IPS DF 19.7 (cell line): ENCODE measurements around the gene SAMD4B.
"Not testable (repeated sequence)": the region's sequence is repeated elsewhere in the genome, so short reads cannot be mapped to it uniquely, and the experiment has no call there.

Experiments
- DNase-seq: peaks from one replicate; pipeline ENCODE4 v3.0.0-alpha.2; 2013; ENCODE audit warnings: low read depth, low spot score

SAMD4B gene, protein sequence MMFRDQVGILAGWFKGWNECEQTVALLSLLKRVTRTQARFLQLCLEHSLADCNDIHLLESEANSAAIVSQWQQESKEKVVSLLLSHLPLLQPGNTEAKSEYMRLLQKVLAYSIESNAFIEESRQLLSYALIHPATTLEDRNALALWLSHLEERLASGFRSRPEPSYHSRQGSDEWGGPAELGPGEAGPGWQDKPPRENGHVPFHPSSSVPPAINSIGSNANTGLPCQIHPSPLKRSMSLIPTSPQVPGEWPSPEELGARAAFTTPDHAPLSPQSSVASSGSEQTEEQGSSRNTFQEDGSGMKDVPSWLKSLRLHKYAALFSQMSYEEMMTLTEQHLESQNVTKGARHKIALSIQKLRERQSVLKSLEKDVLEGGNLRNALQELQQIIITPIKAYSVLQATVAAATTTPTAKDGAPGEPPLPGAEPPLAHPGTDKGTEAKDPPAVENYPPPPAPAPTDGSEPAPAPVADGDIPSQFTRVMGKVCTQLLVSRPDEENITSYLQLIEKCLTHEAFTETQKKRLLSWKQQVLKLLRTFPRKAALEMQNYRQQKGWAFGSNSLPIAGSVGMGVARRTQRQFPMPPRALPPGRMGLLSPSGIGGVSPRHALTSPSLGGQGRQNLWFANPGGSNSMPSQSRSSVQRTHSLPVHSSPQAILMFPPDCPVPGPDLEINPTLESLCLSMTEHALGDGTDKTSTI

GRCh38 chr19:39341719-39342604 lies at the start of gene SAMD4B:
SAMD4B (plus strand) TSS chr19:39342421; CDS start chr19:39356894, 14,473 bp downstream.
- DNase-seq = peak; percentile 65

DNA sequence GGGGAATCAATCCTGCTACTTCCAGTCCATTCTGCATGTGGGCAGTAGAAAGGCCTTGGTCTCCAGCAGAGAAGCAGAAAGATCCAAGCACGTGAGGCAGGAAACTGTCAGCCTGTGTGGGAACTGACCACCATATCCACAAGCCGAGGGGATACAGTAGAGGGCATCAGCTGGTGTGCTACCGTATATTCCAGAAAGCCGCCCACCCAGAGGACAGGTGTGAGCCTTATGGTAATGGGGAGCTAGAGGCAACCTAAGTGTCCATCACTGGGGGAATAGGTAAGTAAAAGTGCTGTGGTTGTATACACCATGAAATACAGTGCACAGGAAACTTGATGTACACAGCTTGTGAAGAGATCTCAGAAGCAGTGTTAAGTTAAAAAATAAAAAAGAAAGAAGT lies 48.8 kb upstream of the SAMD4B start:
- DNase-seq = no peak

DNA sequence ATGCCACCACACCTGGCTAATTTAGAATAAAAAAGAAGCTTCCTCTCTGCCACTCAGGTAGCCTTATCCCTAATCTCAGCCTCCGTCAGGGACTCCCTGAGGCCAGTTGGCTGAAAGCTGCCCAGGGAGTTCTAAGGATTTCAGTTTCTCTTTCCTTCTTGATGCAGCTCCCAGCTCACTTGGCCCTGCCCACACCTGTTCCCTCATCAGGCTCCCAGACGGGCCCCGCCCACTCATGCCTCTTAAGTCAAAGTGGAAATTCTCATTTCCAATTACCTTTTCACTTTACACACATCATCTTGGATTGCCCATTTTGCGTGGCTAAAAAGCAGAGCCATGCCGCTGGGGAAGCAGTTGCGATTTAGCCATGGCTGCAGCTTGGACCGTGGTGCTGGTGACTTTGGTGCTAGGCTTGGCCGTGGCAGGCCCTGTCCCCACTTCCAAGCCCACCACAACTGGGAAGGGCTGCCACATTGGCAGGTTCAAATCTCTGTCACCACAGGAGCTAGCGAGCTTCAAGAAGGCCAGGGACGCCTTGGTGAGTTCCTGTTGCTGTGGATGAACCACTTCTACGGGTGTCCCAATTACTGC lies 46.1 kb upstream of the SAMD4B start, which contains the start of gene IFNL1:
IFNL1 (plus strand) TSS at position 353 of the 591 bp plus-strand sequence; CDS start at position 368, 15 bp downstream.
- DNase-seq = no peak

- DNase-seq = no peak
These were observed 45.3 kb upstream of the SAMD4B start for GRCh38 chr19:39296906-39297305.

DNA sequence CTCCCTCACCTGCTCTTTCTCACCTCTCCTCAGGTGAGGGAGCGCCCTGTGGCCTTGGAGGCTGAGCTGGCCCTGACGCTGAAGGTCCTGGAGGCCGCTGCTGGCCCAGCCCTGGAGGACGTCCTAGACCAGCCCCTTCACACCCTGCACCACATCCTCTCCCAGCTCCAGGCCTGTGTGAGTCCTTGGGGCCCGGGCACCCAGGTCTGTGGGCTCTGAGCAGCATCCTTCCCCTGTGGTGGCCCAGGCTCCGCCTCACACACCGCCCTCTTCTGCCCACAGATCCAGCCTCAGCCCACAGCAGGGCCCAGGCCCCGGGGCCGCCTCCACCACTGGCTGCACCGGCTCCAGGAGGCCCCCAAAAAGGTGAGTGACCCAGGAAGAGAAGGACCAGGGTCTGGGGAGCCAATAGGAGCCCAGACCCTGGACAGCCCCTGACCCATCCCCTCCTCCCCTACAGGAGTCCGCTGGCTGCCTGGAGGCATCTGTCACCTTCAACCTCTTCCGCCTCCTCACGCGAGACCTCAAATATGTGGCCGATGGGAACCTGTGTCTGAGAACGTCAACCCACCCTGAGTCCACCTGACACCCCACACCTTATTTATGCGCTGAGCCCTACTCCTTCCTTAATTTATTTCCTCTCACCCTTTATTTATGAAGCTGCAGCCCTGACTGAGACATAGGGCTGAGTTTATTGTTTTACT lies 44.1 kb upstream of the SAMD4B start:
- DNase-seq = no peak

DNA sequence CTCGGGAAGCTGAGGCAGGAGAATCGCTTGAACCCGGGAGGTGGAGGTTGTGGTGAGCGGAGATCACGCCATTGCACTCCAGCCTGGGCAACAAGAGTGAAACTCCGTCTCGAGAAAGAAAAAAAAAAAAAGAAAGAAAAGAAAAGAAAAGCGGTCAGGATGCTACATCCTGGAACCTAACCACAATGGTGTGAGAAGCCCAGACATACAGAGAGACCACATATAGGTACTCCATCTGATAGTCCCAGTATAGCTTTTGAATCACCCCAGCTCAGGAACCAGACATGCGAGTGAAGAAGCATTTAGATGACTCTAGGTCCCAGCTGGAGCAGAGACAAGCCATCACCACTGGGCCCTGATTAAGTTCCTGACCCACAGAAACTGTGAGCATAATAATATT lies 42.8 kb upstream of the SAMD4B start:
- no peak for DNase-seq

DNA sequence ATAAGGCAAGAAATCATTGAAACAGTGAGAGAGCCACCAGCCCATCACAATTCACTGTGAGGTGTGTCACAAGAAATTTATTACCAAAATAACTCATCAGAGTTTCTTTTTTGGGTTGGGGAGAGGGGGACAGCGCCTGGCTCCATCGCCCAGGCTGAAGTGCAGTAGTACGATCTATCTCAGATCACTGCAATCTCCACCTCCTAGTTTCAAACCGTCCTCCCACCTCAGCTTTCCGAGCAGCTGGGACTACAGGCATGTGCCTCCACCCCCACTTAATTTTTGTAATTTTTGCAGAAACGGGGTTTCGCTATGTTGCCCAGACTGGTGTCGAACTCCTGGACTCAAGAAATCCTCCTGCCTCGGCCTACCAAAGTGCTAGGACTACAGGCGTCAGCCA lies 42.4 kb upstream of the SAMD4B start:
- no peak for DNase-seq

- DNase-seq = no peak
These were observed 41.2 kb upstream of the SAMD4B start for GRCh38 chr19:39301021-39301420.

- no peak for DNase-seq
These were observed 40.7 kb upstream of the SAMD4B start for GRCh38 chr19:39301562-39301961.

DNA sequence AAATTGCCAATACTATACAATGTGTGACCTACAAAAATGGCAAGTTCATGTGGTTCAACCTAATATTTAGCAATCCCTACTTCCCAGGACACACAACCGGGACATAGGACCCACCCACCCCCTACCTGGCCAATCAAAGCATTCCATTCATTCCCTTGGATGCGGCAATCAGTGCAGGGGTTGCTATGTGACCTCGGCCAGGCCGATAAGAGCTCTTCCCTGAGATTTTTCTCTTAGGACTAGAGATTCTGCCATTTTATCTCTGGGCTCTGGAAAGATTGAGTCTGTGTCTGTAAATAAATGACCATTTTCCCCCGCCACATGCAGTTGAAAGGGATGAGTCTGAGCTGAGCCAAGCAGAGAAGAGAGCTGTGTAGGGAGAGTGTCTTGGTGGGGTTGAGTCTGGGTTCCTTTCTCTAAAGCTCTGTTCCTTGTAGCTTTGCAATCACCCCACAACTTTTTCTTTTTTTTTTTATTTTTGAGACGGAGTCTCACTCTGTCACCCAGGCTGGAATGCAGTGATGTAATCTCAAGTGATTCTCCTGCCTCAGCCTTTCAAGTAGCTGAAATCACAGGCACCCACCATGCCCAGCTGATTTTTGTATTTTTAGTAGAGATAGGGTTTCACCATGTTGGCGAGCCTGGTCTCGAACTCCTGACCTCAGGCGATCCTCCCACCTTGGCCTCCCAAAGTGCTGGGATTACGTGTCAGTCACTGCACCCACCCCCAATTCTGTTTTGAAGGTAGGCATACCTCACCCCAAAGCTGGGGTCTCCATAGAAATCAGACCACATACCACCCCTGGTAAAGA lies 38.6 kb upstream of the SAMD4B start:
- no peak for DNase-seq

GRCh38 chr19:39304185-39304513 lies 38.1 kb upstream of the SAMD4B start:
- DNase-seq = no peak

DNA sequence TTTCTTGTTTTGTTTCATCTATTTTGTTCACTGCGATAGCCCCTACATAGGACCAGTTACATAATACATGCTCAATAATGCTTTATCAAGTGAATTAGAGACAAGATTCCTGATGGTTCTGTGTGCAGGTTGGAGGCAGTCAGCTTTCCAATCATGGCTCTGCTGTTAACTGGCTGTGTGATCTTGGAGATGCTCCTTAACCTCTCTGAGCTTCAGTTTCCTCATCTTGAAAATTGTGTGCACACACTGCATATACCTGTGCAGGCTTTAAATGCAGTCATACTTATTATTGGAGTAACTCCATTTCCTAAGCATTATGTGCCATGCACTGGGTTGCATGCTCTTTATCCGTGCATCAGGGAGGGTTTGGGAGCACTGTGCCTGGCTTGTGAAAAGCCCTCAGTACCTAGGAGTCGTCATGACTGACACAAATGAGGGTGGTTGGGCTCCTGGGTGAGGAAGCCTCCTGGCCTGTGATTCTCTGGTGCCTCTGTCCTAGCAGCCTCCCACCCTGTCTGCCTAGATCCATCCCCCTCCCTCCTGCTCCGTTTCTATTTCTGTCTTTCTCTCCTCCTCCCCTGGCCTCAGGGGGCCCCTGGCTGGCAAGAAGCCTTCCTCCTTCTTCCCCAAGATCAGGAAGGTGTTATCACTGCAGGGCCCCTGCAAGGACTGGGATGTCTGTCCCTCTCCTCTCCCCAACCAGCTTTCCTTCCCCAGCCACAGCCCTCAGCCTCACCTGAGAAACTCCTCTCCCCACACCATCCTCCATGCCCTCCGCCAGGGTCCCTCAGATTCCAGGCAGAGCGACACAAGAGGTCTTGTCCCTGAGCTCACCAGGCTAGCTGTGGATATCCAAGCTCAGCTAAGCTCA lies 37.3 kb upstream of the SAMD4B start:
- DNase-seq = no peak

DNA sequence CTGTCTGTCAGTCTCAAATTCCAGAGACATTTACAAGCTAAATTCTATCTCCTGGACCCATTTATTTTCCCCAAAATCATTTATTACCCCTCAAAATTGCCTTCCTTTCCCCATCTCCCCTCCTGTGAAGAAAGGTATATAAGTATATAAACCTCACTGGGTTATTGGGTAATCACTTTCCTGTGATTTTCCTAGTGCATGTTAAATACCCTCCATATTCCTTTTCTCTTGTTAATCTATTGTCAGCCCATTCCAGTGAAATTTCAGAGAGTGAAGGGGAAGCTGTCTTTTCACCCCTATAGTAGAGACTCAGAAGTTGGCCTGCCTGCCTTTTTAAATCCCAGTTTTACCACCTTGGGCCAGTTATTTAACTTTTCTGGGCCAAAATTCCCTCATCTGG lies 36.1 kb upstream of the SAMD4B start:
- DNase-seq = no peak

DNA sequence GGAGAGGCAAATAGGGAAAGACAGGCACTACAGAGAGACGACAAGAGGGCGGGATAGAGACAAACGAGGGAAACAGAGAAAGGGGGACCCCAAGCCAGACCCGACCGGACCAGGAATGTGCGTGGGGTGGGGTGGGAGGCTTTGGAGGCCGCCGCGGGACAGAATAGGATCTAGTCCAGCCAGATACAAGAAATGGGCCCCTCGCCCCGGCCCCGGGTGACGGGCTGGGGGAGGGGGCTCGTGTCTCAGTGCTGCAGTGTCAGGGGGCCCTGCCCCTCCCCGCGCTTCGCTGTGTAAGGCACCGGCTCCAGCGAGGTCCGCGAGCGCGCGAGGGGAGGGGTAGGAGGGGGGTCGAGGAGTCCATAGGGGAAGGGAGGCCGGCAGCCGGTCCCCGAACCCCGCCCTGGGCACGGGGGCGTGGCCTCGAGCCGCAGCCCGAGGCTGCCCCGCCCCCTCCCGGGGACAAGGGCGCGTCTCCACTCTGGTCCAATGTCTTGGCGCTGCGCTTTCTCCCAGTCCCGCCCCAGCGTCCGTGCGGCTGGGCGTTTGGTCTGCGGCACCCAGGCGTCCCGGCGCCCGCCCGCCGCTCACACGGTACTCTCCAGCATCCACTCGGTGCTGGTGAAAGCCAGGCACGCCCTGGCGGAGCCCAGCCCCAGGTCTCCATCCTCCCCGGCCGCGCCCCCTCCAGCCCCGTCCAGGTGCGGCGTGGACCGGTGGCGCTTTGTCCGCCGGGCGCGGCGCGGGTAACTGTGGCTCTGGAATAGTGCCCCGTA lies 35.0 kb upstream of the SAMD4B start:
- no peak for DNase-seq

DNA sequence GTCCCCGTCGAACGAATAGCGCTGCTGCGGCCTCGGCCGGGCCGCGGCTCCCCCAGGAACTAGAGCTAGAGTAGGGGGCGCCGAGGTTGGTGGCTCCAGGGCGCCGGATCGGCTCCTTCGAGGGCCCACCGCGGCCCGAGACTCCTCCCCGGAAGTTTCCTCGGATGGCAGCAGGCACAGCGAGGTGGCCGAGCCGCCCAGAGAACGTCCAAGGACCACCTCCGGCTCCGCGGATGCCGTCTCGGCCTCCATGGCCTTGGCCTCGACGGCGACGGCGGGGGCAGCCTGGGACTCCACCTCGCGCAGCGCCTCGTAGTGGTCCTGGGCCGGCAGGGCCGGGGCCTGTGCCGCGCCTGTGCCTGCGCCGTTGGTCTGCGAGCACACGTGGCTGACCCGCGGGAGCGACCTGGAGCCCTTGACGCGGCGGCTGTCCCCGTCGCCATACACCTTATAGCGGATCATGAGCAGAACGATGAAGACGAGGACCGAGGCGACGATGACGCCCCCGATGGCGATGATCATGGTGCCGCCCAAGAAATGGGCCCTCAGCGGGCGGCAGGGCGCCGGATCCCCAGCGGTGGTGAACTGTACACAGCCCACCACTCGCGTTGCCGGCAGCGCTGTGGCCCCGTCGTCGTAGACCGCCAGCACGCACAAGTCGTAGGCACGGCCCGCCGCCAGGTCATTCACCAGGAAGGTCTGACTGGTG lies 34.2 kb upstream of the SAMD4B start:
- no peak for DNase-seq

DNA sequence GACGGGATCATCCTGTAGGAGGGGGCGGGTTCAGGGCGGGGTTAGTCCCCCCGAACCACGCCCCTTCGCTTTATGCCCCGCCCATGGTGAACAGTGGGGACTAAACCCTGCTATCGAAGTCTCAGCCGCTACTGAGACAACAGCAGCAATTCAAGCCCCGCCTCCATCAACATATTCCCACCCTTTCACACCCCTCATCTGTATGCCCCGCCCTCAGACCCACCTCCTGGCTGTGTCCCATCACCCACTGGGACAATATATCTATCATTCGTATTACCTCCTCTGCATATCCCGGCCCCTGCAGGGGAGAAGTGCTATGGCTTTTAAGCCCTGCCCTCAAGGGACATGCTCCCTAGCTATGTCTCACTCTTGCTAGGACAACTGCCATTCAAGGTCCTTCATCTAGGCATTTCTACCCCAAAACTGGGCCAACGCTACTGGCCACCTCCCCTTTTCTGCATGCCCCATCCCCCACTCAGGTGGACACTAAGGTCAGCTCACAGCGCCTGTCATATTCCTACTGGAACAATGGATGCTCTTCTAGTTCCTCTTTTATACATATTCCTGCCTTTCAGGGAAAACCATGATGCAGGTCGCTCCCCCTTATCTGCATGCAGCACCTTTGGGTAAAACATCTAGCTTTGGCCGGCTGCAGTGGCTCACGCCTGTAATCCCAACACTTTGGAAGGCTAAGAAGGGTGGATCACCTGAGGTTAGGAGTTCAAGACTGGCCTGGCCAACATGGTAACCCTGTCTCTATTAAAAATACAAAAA lies 33.5 kb upstream of the SAMD4B start:
- no peak for DNase-seq

GRCh38 chr19:39309305-39309670 lies 32.9 kb upstream of the SAMD4B start:
- DNase-seq = not testable (repeated sequence)
